Peyer's patch (tissue), 4 donors: ENCODE data around the gene HSBP1L1.

ENCODE experiments used
- CTCF ChIP-seq, 6 experiments: fragments of 450-650 bp in 4 of 6; fragments of 200-600 bp in 2 of 6; sonication (generic) in 1 of 6; IDR thresholded peaks; one replicate each; pipeline ENCODE4 v1.5.1; 2017 to 2019; ENCODE audit warnings: antibody characterized with exemption in 6 of 6, mild to moderate bottlenecking in 3 of 6, moderate library complexity in 1 of 6
- POLR2A ChIP-seq, 2 donors: fragments of 450-650 bp; IDR thresholded peaks; one replicate each; pipeline ENCODE4 v1.5.1; 2017; ENCODE audit warnings: antibody characterized with exemption in 2 of 2, mild to moderate bottlenecking in 2 of 2, moderate library complexity in 2 of 2

GRCh38 chr18:79980585-79980984 is 16.1 kb downstream of the HSBP1L1 start:
- TF ChIP-seq POLR2A (IDR thresholded peaks at IDR 0.05) (no peak), CTCF (IDR thresholded peaks at IDR 0.05) (no peak)
